Left hindlimb (tissue), 1 donor: Measurements from ENCODE around the gene P2RX6.

ENCODE experiments used
- DNase-seq: peaks from one replicate; pipeline ENCODE4 v3.0.0-alpha.2; 2018

Gene P2RX6

DNA sequence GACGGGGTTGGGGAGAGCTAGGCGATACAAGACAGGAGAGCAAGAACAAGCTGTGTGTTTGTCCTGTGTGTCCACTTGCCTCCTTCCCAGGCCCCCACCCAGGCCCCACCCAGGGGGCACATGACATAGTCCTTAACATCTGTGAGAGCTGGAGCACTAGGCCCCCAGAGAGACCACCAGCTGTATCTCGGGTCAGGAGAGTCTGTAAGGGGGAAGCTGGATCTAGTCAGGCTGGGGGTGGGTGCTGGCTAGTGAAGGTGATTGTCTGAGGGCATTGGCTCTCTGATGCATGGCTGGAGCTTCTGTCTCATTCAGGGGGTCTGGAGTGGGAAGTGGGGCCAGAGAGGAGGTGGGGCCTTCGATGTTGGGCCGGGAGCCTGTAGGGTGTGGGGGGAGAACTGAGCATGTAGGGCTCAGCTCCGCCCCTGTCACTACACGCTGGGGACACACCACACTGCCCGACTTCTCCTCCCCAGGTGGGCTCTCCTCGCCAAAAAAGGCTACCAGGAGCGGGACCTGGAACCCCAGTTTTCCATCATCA is 571 bp downstream of the P2RX6 start:
- DNase-seq, result no peak

DNA sequence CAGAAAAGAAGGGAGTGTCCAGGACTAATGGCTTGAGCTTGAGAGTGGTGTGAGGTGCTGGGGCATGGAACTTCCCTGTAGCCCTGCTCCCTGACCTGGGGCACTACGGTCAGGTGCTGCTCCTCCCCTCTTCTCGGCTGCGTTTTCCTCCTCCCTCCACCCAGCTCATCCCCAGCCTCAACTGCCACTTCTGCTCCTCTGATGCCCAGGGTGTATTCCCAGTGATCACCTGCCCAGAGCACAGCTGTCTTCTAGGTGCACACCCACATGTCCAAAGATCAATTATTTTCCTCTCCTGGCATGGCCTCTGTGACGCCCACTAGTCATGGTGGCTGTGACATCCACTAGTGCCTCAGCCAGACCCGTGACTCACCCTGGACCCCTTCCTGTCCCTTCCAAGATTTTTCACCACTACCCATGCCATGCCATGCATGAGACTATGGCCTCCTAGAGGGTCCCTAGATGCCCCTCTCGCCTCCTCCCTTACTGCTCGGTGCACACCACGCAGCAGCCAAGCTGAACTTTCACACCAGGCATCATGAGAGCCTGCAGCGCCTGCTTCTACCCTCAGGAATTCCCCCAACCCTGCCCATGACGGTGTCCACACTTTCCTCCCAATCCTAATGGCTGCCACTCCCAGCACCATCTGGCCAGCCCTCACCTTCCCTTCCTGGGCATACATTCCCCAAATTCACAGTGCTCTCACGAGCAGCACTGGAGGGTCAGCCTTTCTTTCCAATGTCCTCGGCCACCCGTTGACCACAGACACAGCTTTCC is 1.9 kb downstream of the P2RX6 start:
- DNase-seq, result no peak

GRCh38 chr22:21018314-21018713 is 3.3 kb downstream of the P2RX6 start:
- DNase-seq, result no peak

GRCh38 chr22:21020802-21021429 is 6.0 kb downstream of the P2RX6 start:
- no peak for DNase-seq

DNA sequence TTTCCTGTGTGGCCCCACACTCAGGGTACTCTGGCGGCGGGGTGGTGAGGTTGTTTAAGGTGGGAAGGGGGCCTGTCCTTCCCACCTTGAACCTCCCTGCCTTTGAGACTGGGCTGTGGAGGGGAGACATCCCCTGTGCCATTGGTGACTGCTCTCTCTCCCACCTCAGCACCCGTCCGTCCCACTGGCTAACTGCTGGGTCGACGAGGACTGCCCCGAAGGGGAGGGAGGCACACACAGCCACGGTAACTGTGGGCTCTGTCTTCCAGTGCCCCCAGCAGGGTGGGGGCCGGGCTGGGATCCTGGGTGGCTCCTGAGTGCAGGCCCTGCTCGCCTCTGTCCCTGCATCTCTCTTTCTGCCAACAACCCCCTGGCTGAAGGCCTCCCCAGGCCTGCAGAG is 7.5 kb downstream of the P2RX6 start:
- DNase-seq, result no peak

DNA sequence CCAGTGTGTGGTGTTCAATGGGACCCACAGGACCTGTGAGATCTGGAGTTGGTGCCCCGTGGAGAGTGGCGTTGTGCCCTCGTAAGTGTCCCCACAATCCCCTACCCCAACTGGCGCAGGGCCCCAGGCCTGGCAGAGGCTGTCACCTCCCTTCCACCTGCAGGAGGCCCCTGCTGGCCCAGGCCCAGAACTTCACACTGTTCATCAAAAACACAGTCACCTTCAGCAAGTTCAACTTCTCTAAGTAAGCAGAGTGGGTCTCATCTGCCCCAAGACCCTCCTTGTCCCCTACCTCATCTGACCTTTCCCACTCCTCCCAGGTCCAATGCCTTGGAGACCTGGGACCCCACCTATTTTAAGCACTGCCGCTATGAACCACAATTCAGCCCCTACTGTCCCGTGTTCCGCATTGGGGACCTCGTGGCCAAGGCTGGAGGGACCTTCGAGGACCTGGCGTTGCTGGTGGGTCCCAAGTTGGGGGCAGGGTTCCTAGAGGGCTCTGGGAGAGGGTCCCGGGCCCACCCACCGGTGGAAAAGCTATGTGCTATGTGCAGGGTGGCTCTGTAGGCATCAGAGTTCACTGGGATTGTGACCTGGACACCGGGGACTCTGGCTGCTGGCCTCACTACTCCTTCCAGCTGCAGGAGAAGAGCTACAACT is 8.1 kb downstream of the P2RX6 start:
- no peak for DNase-seq

DNA sequence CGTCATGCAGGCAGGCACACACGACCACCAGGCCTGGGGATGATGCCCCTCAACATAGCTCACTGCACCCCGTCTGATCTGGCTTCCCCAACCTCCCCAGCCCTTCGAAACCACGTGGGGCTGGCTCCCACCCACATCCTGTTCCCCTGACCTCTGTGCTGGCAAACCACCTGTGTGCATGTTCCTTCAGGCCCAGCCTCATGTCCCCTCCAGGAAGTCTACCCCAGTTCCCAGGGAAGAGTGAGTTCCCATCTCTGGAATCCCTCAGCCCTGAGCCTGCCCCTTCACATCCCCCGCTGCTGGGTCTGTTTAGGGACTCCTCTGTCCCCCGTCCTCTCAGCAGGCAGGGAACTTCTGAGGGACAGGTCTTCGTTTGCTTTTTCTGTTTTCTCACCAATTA is 10.3 kb downstream of the P2RX6 start:
- no peak for DNase-seq

GRCh38 chr22:21025763-21026755 is 11.1 kb downstream of the P2RX6 start:
- no peak for DNase-seq

GRCh38 chr22:21026783-21027692 is 12.1 kb downstream of the P2RX6 start:
- peak; percentile 64 for DNase-seq

- DNase-seq, result no peak
These were observed 13.6 kb downstream of the P2RX6 start for GRCh38 chr22:21028277-21029251.

DNA sequence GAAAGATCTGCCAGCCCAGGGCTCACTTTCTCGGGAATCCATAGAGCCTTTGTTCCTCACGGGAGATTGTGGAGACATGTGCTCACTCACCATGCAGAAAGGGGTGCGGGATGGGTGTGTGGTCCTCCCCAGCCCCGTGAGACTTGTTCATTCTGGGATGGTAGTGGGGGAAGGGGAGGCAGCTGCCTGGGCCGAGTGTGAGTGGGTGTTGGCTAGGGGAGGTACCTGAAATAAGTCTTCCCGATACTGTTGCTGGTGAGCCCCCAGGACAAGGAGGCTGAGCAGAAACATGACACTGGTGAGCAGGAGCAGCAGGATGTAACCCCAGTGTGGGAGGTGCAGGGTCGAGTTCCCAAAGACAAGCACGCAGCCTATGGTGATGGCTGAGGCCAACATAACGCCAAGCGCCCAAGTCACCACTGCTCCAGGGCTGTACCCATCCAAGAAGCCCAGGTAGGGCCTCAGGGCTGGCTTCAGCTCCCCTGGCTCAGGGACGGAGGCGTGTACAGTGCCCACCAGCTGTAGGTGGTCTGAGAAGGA is 14.6 kb downstream of the P2RX6 start:
- DNase-seq, result no peak

DNA sequence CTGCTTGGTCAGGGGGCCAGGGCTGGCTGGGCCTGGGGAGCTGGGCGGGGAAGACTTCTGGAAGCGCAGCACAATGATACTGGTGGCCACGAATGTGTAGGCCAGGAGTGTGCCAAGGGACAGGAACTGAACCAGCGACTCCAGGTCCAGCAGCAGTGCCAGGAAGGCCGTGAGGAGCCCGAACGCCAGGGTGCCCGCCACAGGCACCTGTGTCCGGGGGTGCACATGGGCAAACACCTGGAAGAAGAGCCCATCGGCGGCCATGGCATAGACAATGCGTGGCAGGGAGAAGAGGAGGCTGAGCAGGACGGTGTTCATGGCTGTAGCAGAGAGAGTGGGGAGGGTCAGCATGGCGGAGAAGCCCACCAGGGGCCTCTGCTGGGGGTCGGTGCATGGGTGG is 15.1 kb downstream of the P2RX6 start:
- DNase-seq, result no peak

DNA sequence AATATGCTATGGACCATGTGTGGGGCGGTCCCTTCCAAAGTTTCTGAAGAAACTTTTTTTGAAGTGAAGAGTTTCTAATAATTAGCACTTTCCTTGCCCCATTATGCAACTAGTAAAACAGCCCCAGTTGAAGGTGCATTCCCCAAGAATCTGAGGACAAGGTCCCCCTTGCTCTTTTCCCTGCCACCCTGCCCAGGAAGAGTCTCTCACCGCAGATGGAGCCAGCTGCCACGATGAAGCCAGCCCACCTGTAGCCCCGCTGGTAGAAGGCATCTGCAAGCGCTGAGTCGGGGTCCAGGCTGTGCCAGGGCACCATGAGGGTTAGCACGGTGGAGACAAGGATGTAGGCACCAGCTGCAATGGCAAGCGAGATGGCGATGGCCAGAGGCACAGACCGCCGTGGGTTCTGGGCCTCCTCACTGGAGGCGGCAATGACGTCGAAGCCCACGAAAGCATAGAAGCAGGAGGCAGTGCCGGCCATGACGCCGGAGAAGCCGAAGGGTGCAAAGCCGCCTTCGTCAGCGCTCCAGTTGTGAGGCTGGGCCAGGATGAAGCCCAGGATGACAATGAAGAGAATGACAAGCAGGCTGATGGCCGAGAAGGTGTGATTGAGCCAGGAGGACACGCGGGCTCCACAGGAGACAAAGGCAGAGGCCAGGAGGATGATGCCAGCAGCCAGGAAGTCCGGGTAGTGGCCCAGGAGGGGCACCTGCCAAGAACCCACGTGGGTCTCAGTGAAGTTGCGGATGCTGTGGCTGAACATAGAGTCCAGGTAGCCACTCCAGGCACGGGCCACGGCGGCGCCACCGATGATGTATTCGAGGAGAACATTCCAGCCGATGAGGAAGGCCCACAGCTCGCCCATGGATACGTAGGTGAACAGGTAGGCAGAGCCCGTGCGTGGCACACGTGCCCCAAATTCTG is 15.9 kb downstream of the P2RX6 start:
- DNase-seq, result peak; percentile 24

GRCh38 chr22:21031545-21032036 is 16.6 kb downstream of the P2RX6 start:
- DNase-seq, result peak; percentile 10

- DNase-seq, result peak; percentile 20
These were observed 17.3 kb downstream of the P2RX6 start, which contains the start of gene SLC7A4 for GRCh38 chr22:21032037-21032867. Gene SLC7A4, minus strand, starts transcription at chr22:21032561. Its CDS starts 749 bp downstream, at chr22:21031812.

- no peak for DNase-seq
These were observed 18.1 kb downstream of the P2RX6 start for GRCh38 chr22:21032868-21033688.
